Fibroblast of pulmonary artery (primary cell): ENCODE measurements around the gene GHDC.

ENCODE experiments used
- DNase-seq: peaks from one replicate; pipeline ENCODE4 v3.0.0-alpha.2; 2010; ENCODE audit warnings: low read depth
- H3K4me3 ChIP-seq: replicated peaks from 2 replicates; pipeline ENCODE4 v1.5.1; 2011; ENCODE audit warnings: low read depth, mild to moderate bottlenecking, control low read depth, low read length, moderate library complexity
- CTCF ChIP-seq: IDR thresholded peaks from 2 replicates; pipeline ENCODE4 v1.5.1; 2011; ENCODE audit warnings: mild to moderate bottlenecking, control low read depth, low read length, inconsistent platforms; ENCODE audit errors: missing control alignments

The GHDC gene

GRCh38 chr17:42163696-42164407 is 30.4 kb downstream of the GHDC start:
- TF ChIP-seq CTCF, result no peak
- no peak overlapping the region for H3K4me3 ChIP-seq
- DNase-seq, result no peak

DNA sequence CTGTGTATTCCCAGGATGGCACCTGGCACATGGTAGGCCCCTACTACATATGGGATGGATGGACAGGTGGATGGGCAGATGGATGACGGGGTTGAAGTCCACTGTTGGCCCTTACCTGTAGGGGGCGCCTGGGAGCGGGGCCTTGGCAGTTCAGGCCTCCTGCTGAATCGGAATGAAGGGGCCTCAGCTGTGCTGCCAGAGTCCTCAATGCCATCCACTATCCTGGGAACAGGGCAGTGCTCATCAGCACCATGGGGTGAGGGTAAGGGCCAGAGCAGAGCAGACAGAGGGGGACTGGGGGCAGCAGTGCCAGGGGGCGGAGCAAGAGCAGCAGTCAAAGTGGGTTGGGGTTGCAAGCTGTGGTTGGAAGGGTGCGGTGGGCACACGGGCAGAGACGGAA is 31.2 kb downstream of the GHDC start:
- DNase-seq, result no peak
- peak; percentile 36 for TF ChIP-seq CTCF

DNA sequence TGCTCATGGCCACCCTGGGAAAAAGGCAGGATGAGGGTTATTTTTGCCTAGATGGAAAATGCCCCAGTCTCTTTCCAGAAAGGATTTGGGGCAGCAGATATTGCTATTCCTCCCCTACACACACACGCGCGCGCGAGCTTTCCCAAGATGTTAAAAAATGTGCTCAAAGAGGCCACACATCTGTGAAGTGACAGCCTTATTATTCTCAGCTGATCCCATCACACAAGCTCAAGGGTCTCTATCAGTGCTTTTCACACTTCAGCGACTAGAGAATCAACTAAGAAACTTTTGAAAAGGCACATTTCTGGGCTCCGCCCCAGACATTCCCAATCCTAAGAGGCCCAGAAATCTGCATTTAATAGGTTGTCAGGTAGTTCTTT is 33.8 kb downstream of the GHDC start:
- H3K4me3 ChIP-seq, result no peak overlapping the region
- TF ChIP-seq CTCF, result no peak

More for the DNA sequence above, 31.2 kb downstream of the GHDC start:
- H3K4me3 ChIP-seq, result no peak overlapping the region

DNA sequence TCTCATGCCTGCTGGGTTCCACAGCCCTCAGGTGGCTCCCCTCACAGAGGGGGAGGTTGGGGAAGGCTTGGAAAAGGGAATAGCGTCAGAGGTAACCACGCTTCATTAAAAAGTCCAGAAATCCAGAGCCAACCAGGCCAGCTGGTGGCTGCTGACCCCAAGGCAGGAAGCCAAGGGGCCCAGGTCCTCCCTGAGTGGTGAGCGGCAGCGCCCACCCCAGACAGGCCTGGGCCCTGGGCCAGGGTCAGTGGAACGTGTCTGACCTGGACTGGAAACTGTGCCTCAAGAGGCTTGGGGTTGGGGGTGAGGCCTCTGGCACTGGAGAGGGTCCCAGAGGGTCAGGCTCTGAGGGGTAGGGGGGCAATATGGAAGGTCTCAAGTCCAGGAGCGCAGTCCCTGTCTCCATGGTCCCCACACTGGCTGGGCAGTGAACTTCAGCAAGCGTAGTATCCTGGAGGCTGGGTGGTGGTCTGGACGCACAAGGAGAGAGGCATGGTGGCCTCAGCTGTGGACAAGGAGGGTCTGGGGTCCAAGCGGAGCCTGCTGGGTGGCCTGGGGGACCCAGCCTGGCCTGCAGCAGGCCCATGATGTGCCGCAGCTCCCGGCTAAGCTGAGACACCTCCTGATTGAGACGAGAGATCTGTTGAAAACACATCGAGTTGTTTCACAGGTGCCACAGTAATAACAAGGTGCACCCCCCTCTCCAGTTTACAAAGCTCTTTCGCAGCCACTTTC is 34.3 kb downstream of the GHDC start:
- DNase-seq, result no peak
- TF ChIP-seq CTCF, result no peak
- no peak overlapping the region for H3K4me3 ChIP-seq

More for the DNA sequence above, 33.8 kb downstream of the GHDC start:
- DNase-seq, result no peak

- peak overlapping the region; percentile 87 for H3K4me3 ChIP-seq
- TF ChIP-seq CTCF, result no peak
Observed at GRCh38 chr17:42155614-42156045, 38.7 kb downstream of the GHDC start.

GRCh38 chr17:42153919-42154742 is 40.2 kb downstream of the GHDC start:
- no peak for TF ChIP-seq CTCF
- DNase-seq, result peak; percentile 45
- H3K4me3 ChIP-seq, result peak overlapping the region; percentile 87

More at GRCh38 chr17:42155614-42156045, 38.7 kb downstream of the GHDC start:
- DNase-seq, result no peak
